Measurements from ENCODE around the gene CSPG4.
A peak's percentile ranks its signal among the peaks of the same experiment; 100 is the strongest.
"Not testable (repeated sequence)": the region's sequence is repeated elsewhere in the genome, so short reads cannot be mapped to it uniquely, and the experiment has no call there.

Gene CSPG4

GRCh38 chr15:75686212-75686642, 26.4 kb downstream of the CSPG4 start:
- peak; percentile 81 for DNase-seq

DNA sequence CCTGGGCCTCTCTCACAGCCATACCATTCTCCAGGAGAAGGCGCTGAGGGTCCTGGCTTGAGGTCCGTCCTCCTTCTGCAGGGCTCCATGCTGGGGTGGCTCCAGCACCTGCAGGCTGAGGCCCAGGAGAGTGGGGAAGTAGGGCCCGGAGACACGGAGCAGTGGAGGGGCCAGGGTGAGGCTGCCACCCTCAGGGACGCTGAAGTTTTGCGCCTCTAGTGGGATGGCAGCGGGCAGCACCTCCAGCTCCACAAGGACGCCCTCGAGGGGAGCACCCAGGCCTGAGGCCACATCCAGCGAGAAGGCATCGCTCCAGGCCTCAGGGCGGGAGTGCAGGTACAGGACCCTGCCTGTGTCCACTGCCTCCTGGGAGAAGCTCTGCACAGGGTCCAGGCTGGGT, 27.5 kb downstream of the CSPG4 start:
- DNase-seq: no peak

GRCh38 chr15:75684648-75685047, 28.0 kb downstream of the CSPG4 start:
- no peak for DNase-seq

GRCh38 chr15:75683646-75684312, 28.9 kb downstream of the CSPG4 start:
- peak; percentile 70 for DNase-seq

GRCh38 chr15:75682181-75683135, 30.2 kb downstream of the CSPG4 start:
- DNase-seq: no peak

GRCh38 chr15:75680007-75680789, 32.5 kb downstream of the CSPG4 start:
- no peak for DNase-seq

- not testable (repeated sequence) for DNase-seq
Observed at GRCh38 chr15:75678324-75678690, 34.3 kb downstream of the CSPG4 start.

DNA sequence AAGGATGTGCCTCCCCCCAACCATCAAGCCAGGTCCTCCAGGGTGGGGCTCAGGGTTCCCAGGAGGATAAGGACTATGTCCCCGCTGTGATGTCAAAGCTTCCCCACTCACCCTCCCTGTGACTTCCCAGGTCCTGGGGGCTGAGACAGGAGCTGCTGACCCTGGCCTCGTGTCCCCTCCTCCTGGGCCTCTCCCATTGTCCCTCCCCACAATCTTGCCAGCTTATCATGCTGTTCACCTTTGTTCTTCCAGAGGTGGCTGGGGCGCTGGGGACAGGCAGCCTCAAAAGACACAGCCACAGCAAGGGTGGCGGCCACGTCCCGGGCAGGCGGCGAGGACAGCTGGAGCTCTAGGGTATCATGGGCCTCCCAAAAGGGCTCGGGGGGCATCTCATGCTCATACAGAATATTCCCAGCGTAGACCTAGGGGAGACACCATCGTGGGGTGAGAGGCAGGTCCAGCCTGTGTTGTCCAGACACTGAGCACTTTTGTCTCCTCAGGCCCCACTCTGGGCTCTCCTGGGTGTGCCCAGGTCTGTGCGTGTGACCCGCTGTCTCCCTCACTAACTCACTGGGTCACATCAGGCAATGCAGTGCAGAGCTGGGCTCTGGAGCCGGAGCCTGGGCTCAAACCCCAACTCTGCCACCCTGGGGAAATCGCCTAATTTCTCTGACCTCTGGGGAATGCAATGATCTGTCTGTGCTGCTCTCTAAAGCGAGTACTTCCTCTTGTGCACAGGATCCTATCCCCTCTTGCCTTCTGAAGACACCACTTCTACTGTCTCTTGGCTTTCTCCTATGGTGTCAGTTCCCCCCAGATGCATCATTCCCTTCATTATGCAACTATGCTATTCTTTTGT, 35.0 kb downstream of the CSPG4 start:
- no peak for DNase-seq

- DNase-seq: no peak
Observed at GRCh38 chr15:75676688-75677464, 35.8 kb downstream of the CSPG4 start.

DNA sequence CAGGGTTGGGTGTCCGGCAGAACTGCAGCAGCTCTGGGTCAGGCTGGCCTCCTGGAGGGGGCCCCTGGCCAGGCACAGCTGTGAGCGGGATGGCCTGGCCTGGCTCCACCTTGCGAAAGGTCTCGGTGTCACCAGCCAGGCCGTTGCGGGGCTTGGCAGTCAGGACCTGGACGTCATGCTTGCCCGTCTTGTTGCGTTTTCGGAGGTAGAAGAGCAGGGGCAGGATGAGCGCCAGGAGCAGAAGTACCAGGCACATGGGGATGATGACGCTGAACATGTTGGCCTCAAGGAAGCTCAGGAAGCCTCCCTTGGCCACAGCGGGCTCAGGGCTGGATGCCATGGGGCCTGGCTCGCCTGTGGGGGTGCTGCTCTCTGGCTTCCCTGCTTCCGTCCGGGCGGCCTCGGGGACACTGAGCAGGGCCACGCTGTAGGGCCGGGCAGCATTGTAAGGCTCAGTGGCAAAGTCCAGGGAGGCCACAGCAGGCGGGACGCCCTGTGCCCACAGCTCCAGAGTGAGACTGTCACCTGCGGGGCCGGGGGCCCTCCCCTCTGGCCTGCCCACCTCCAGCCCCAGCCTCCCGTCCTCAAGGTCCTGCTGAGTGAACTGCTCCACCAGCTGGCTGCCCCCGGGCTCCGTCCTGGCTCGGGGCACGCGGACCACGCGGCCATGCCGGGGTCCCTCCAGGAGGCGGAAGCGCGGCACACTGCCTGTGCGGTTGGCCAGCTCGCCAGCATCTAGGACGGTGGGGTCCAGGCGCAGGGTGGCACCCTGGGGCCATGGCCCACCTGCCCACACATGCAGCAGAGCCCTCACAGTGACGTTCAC, 36.9 kb downstream of the CSPG4 start:
- DNase-seq: no peak

DNA sequence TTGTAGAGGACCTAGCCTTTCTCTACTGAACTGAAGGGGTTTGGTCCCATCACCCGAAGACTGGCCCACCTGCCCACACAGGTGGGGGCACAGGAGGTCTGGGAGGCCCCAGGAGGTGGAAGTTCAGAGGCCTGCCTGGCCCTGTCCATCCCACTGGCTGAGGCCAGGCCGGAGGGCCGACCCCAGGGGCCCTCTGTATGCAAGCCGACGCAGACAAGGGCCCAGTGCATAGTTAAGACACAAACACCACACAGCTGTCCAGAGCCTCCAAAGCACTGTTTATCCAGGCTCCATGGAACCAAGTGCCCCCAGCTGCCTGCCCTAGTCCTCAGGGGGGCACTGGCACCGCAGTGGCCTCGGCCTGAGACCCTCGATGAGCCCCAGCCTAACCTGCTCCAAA, 38.3 kb downstream of the CSPG4 start:
- DNase-seq: no peak

DNA sequence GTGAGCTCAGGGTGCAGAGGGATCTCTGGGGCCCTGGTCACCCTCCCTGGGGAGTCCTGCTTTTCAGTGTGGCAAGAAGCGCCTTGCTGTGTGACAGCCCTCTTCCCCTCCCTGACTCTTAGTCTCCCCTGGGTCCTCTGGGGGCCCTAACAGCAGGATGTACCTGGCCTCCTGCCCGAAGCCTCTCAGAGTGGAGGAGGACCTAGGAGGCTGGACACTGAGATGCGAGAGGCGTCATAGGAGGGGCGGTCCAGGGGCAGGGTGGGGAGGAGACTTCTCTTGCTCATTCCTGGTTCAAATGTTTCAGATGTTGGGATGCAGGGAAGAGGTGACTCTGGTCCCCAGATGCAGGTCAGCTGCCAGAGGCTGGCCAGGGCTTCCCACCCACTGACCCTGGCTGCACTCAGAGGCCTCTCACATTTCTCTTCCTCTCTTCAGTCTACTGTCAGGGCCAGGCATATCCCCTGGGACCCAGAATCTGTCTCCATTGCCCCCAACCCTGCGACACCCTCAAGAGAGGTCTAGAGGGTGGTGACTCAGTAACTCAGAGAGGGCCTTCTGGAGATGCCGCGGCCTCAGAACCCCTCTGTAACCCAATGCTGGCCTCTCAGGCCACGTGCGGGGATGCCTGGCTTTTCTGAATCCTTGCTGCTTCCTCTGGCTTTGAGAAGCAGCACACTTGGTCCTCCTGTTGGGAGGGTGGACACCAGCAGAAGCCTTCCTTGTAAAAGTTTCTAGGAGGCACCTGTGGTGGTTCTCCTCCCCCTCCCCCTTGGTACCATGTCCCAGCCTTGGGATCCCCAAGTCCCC, 39.0 kb downstream of the CSPG4 start:
- DNase-seq: no peak

- DNase-seq: no peak
Observed at GRCh38 chr15:75672646-75673425, 39.8 kb downstream of the CSPG4 start.

DNA sequence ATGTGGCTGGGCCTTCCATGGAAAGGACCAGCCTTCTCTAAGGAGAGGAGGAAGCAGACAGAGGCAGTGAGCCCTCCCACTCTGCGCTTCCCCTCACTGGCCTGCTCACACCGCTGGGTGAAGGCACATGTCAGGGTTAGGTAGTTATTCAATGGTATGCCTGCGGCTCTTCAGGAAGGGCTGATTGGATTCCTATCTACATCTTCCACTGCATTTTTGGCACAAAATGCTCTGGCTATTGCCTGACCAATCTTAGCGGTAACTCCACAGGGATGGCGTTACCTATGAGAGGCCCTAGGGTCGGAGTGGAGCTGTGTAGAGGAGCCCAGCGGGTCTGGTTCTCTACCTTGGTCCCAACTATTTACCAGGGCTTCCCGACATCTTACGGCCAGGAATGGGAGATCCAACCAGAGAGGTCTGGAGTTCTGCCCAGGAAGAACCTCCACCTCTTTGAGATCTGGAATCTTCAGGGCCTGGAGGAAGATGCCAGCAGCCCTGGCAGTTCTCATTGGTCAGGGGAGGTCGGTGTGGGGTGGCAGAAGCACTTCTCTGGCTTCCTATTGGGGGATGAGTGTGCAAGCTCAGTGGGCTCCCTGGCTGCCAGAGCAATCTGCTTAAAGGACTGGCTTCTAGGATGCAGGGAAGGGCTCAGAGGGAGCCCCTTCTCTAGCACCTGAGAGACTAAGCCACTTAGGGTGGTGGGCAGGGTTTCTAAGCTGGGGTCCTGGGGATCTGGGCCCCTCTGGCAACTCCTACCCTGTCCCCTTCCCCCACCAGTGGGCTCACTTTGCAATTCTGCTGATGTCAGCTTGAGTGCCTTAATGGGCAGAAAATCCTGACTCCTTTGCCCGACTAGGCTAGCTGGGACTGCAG, 40.7 kb downstream of the CSPG4 start:
- DNase-seq: no peak

DNA sequence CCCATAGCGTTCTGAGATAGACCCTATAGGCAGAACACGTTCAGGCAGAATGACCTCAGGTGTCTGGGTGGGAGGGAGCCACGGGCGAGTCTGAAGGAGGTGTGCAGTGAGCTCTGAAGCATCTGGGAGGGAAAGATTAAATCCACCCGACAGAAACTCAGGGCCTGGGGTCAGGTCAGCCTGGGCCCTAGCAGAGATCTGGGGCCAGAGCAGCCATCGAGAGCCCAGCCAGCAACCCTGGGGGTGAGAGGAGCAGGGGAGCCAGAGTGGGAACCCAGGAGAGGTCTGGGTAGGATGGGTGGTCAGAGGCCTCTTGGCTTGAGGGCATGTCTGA, 42.8 kb downstream of the CSPG4 start:
- DNase-seq: no peak

GRCh38 chr15:75669191-75669878, 43.3 kb downstream of the CSPG4 start:
- no peak for DNase-seq

DNA sequence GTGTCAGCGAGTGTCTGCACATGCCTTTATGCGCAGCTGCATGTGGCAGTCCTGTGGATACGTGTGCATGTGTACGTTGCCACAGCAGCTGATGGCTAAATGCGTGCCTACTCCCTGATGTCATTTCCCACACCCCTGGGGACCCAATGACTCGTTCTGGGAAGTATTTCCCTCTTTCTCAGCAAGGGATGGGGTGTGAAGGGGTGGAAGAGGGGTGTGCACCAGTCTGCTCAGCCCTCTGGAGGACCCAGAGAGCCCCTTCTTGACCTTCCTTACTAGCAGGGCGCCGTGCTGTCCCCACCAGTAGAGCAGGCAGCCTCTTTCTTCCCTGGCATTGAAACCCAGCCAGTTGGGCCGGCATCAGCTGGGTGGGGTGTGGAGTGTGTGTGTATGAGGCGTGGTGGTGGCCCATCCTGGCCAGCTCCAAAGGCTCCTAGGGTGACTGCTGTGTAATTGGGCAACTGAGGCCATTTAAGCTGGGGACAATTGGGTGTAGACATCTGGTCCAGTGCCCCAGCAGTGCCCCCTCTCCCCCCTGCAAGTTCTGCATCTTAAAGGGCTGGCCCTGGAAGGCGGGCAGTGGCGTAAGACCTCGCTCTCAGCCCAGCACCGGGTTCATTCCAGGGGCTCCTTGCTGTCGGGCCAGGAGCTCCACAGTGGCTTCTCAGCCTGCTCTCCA, 45.7 kb downstream of the CSPG4 start:
- peak; percentile 68 for DNase-seq
